AG04450 (cell line): ENCODE results near the gene CTBP2. TPM values are rescaled to one million over a fixed set of nuclear protein-coding genes. Genes with fewer than 3 reads are reported as not detected.

Experiments
- CTCF ChIA-PET: fragments of 300-600, 350-600 bp; formaldehyde crosslinking; extraction: SDS; loops from one replicate; lab custom pipeline; 2022; ENCODE audit warnings: antibody characterized with exemption, inconsistent platforms; lab: Charles Lee
- POLR2A ChIA-PET: fragments of 350-600 bp; formaldehyde crosslinking; extraction: SDS; loops from one replicate; lab custom pipeline; 2021; ENCODE audit warnings: antibody characterized with exemption, inconsistent platforms; lab: Yijun Ruan, JAX
- DNase-seq: peaks from one replicate; pipeline ENCODE4 v3.0.0-alpha.2; 2011; ENCODE audit warnings: low read depth, low spot score
- H3K27ac ChIP-seq: one replicate; pipeline ENCODE4 v1.5.1; 2012; ENCODE audit warnings: low read depth, low read length, control low read depth
- H3K27me3 ChIP-seq: one replicate; pipeline ENCODE4 v1.6.0; 2012; ENCODE audit warnings: low read length; ENCODE audit not compliant: control insufficient read depth, insufficient read depth
- H3K4me3 ChIP-seq: 2 replicates; pipeline ENCODE4 v1.5.1; 2011; ENCODE audit warnings: mild to moderate bottlenecking, low read depth, low read length, control low read depth
- H3K9me3 ChIP-seq: 2 replicates; pipeline ENCODE4 v1.5.1; 2012; ENCODE audit warnings: low read length; ENCODE audit not compliant: control insufficient read depth, insufficient read depth
- CTCF ChIP-seq: IDR thresholded peaks from 2 replicates; pipeline ENCODE4 v1.5.1; 2011; ENCODE audit warnings: low read depth, low read length, control low read depth, inconsistent platforms
- polyA plus RNA-seq: library from polyadenylated mRNA; depleted of rRNA; stranded (reverse); fragments of >200 nt; gene quantifications from 2 replicates; pipeline ENCODE4 v1.2.3, GENCODE V29; 2011

The CTBP2 gene
- polyA plus RNA-seq, 1 experiment = 52.5 TPM

GRCh38 chr10:125192005-125192404, 31.6 kb upstream of the CTBP2 start:
- no peak overlapping the region for H3K27ac ChIP-seq
- ChIA-PET CTCF (no interaction called here), POLR2A (interaction anchor here (0.5 kb wide), 1 partner anchor 31 kb away, joined by 4 read pairs; no protein-coding TSS in a partner anchor)
- no peak for TF ChIP-seq CTCF
- H3K27me3 ChIP-seq = peaks cover 6% of the 10 kb centered on the region
- H3K4me3 ChIP-seq = no peak overlapping the region
- DNase-seq = no peak
- H3K9me3 ChIP-seq = no peaks in the 10 kb centered on the region; the same call in 1 of the 2 replicates

DNA sequence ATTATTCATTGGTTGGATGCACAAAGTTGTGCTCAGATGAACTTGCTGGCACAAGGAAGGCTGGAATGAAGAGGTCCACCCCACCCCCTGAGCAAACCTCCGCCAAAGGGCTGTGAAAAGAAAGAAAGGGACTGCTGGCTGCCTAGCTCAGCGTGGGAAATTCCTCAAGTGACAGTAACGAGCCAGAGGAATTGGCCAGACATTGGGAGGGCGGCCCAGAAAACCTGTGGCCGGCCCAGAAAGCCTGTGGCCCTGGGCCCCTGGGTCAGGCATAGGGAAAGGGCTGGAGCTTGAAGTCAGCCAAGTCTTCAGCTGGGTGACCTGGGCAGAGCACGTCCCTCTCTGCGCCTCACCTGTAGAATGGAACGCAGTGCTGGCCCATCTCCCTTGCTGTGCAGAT, 30.6 kb upstream of the CTBP2 start:
- H3K9me3 ChIP-seq = no peaks in the 10 kb centered on the region; the same call in 1 of the 2 replicates
- H3K4me3 ChIP-seq = no peak overlapping the region
- no peak for TF ChIP-seq CTCF
- no peak for DNase-seq
- H3K27ac ChIP-seq = no peak overlapping the region
- CTCF ChIA-PET = no interaction called here
- peaks cover 11% of the 10 kb centered on the region for H3K27me3 ChIP-seq
- POLR2A ChIA-PET = no interaction called here

DNA sequence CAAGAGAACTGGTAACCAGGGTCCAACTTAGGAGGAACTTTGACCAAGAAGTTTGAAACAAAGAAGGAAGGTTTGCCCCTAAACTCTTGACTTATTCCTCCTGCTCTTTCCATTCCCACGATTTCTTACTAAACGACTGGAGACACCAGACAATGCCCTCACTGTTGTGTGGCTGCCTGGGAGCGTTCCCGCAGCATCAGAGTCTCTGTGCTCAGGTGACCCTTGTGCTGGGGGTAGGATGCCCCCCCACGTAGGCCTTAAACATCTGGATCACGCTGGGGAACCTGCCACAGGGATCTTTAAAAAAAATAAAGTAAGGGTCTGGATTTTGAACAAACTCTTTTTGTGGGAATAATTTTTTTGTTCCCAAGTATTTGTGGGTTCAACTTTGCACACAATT, 30.1 kb upstream of the CTBP2 start:
- Histone ChIP-seq H3K27me3 (peaks cover 11% of the 10 kb centered on the region), H3K27ac (no peak overlapping the region), H3K4me3 (no peak overlapping the region), H3K9me3 (no peaks in the 10 kb centered on the region; the same call in 1 of the 2 replicates)
- CTCF ChIA-PET = no interaction called here
- POLR2A ChIA-PET = no interaction called here
- TF ChIP-seq CTCF = no peak
- DNase-seq = no peak

- H3K27ac ChIP-seq = no peak overlapping the region
- no peaks in the 10 kb centered on the region; the same call in 1 of the 2 replicates for H3K9me3 ChIP-seq
- H3K27me3 ChIP-seq = peaks cover 12% of the 10 kb centered on the region
- no peak overlapping the region for H3K4me3 ChIP-seq
- CTCF ChIA-PET = no interaction called here
- POLR2A ChIA-PET = no interaction called here
- DNase-seq = no peak
- TF ChIP-seq CTCF = no peak
Measured at GRCh38 chr10:125189162-125189561, 28.8 kb upstream of the CTBP2 start.

GRCh38 chr10:125187238-125188194, 27.2 kb upstream of the CTBP2 start:
- ChIA-PET POLR2A (no interaction called here), CTCF (no interaction called here)
- Histone ChIP-seq H3K27ac (no peak overlapping the region), H3K4me3 (no peak overlapping the region), H3K9me3 (no peaks in the 10 kb centered on the region; the same call in 1 of the 2 replicates), H3K27me3 (peaks cover 14% of the 10 kb centered on the region)
- no peak for DNase-seq
- TF ChIP-seq CTCF = no peak
